Vagina (tissue), 2 donors: Measurements from ENCODE around the gene ATF6B. TPM values are rescaled to one million over a fixed set of nuclear protein-coding genes. Genes with fewer than 3 reads are reported as not detected.

Experiments
- DNase-seq, 2 donors: peaks; one replicate each; pipeline ENCODE4 v3.0.0-alpha.2; 2017; ENCODE audit errors: extremely low spot score in 2 of 2
- H3K27ac ChIP-seq: fragments of 200-600 bp; sonication (generic); one replicate; pipeline ENCODE4 v1.5.1; 2019
- H3K27me3 ChIP-seq: fragments of 200-600 bp; sonication (generic); one replicate; pipeline ENCODE4 v1.5.1; 2019
- H3K36me3 ChIP-seq, 2 donors: fragments of 200-600 bp; sonication (generic); one replicate each; pipeline ENCODE4 v1.5.1; 2017 to 2019
- H3K4me1 ChIP-seq: fragments of 200-600 bp; sonication (generic); one replicate; pipeline ENCODE4 v1.5.1; 2019
- H3K4me3 ChIP-seq, 2 donors: fragments of 200-600 bp; sonication (generic); 1 replicate in 1 of 2; 2 replicates in 1 of 2; pipeline ENCODE4 v1.5.1; 2016 to 2019
- H3K9me3 ChIP-seq: fragments of 200-600 bp; sonication (generic); one replicate; pipeline ENCODE4 v1.5.1; 2019
- CTCF ChIP-seq, 3 experiments: fragments of 450-650 bp in 2 of 3; fragments of 200-600 bp in 1 of 3; sonication (generic) in 1 of 3; IDR thresholded peaks; one replicate each; pipeline ENCODE4 v1.5.1; 2017 to 2019; ENCODE audit warnings: antibody characterized with exemption in 3 of 3, mild to moderate bottlenecking in 2 of 3, moderate library complexity in 2 of 3
- POLR2A ChIP-seq, 2 donors: fragments of 450-650 bp; IDR thresholded peaks; one replicate each; pipeline ENCODE4 v1.6.1; 2017; ENCODE audit warnings: antibody characterized with exemption in 2 of 2, mild to moderate bottlenecking in 2 of 2, moderate library complexity in 2 of 2
- POLR2AphosphoS5 ChIP-seq, 2 donors: sonication (generic); formaldehyde crosslinking; IDR thresholded peaks; one replicate each; pipeline ENCODE4 v1.9.0; 2017; ENCODE audit warnings: antibody characterized with exemption in 2 of 2, mild to moderate bottlenecking in 2 of 2, low read depth in 1 of 2; ENCODE audit not compliant: insufficient read depth in 1 of 2
- intact Hi-C: fragments of 100-400 bp; cut with DNase I; formaldehyde crosslinking; loops from one replicate; pipeline ENCODE4 v1.15.1; 2023
- total RNA-seq: library from RNA; depleted of rRNA; stranded (reverse); fragments of >200 nt; gene quantifications from one replicate; pipeline ENCODE4 v1.2.3, GENCODE V29; 2016

The ATF6B gene
- total RNA-seq, 1 donor from 2014 or later: 76.6 TPM

GRCh38 chr6:32154514-32155161 is 26.6 kb upstream of the ATF6B start:
- TF ChIP-seq CTCF (IDR thresholded peaks at IDR 0.05): peak; percentile 35 to 58 (median 49)
- TF ChIP-seq POLR2A (IDR thresholded peaks at IDR 0.05): no peak
- TF ChIP-seq POLR2AphosphoS5 (IDR thresholded peaks at IDR 0.05; ENCODE audit: insufficient read depth in 1 of 2, low read depth in 1 of 2): peak in 1 of 2 donors; percentile 9
- Histone ChIP-seq H3K4me1 (peaks cover 49% of the 10 kb centered on the region), H3K27me3 (no peaks in the 10 kb centered on the region), H3K4me3 (peak overlapping the region; percentile 75 to 88), H3K27ac (peak overlapping the region; percentile 94), H3K36me3 (peaks cover 0 to 35% of the 10 kb centered on the region in 2 donors), H3K9me3 (no peaks in the 10 kb centered on the region)
- DNase-seq: no peak
- intact Hi-C loops: loop anchor here (5.0 kb wide), 1 partner anchor 37 kb away; no protein-coding TSS in a partner anchor

GRCh38 chr6:32153564-32154513 is 25.8 kb upstream of the ATF6B start, which contains the start of gene PPT2:
Gene PPT2 (plus strand): TSS chr6:32154141. CDS start chr6:32154595, 454 bp downstream.
- Histone ChIP-seq H3K36me3 (peaks cover 0 to 36% of the 10 kb centered on the region in 2 donors), H3K27ac (peak within 1 kb of the TSS; percentile 94), H3K9me3 (no peaks in the 10 kb centered on the region), H3K27me3 (no peaks in the 10 kb centered on the region), H3K4me3 (peak within 1 kb of the TSS; percentile 75 to 88), H3K4me1 (peaks cover 49% of the 10 kb centered on the region)
- TF ChIP-seq CTCF (IDR thresholded peaks at IDR 0.05): no peak
- TF ChIP-seq POLR2AphosphoS5 (IDR thresholded peaks at IDR 0.05; ENCODE audit: insufficient read depth in 1 of 2, low read depth in 1 of 2): peak; percentile 89
- TF ChIP-seq POLR2A (IDR thresholded peaks at IDR 0.05): peak in 1 of 2 donors; percentile 49
- intact Hi-C loops: loop anchor here (5.0 kb wide), 1 partner anchor 37 kb away; no protein-coding TSS in a partner anchor
- no peak for DNase-seq

GRCh38 chr6:32152769-32153563 is 24.9 kb upstream of the ATF6B start:
- H3K4me1 ChIP-seq: peaks cover 49% of the 10 kb centered on the region
- no peak for DNase-seq
- no peaks in the 10 kb centered on the region for H3K9me3 ChIP-seq

More at GRCh38 chr6:32152769-32153563, 24.9 kb upstream of the ATF6B start:
- peaks cover 0 to 30% of the 10 kb centered on the region in 2 donors for H3K36me3 ChIP-seq
- peak overlapping the region; percentile 75 to 88 for H3K4me3 ChIP-seq
- H3K27ac ChIP-seq: peak overlapping the region; percentile 94
- no peak for TF ChIP-seq POLR2A (IDR thresholded peaks at IDR 0.05)
- TF ChIP-seq POLR2AphosphoS5 (IDR thresholded peaks at IDR 0.05; ENCODE audit: insufficient read depth in 1 of 2, low read depth in 1 of 2): no peak
- no peak for TF ChIP-seq CTCF (IDR thresholded peaks at IDR 0.05)
- H3K27me3 ChIP-seq: no peaks in the 10 kb centered on the region
- intact Hi-C loops: loop anchor here (5.0 kb wide), 1 partner anchor 36 kb away; no protein-coding TSS in a partner anchor
